ENCODE data around the gene TMEM129. TPM values are rescaled to one million over a fixed set of nuclear protein-coding genes. Genes with fewer than 3 reads are reported as not detected.
"Not testable (repeated sequence)": the region's sequence is repeated elsewhere in the genome, so short reads cannot be mapped to it uniquely, and the experiment has no call there.

The TMEM129 gene
- total RNA-seq, 1 donor from 2014 or later = 14.1 TPM

DNA sequence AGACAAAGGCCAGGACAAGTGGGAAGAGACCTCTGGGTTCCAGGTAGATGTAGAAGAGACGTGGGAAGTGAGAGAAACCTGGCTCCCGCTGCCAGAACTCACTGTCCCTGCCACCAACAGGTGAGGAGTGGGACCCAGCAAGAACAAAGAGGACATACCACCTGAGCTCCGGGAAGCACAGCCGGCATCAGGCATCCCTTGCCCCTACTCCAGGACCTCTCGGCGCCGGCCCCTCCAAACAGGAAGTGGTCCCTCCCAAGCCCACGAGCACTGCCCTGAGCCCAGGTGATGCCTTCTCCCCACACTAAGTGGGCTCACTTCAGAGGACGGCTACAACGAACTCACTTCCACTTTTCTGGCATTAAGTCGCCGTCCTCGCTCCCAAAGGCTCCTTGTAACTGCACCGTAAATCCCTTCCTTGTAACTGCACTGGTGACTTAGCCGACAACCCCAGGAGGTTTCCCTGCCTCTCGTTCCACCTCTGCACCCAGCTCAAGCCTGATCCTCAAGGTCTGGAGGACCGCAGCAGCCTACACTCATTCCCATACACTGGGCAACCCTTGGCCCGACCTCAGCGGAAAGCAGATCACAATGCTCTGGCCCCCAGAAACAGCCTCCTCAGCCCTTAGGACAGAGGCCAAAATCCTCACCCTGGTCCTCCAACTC is 45.9 kb downstream of the TMEM129 start:
- no peaks in the 10 kb centered on the region for H3K9me3 ChIP-seq (ENCODE audit: low read depth)
- H3K79me2 ChIP-seq (ENCODE audit: low read depth) = no peaks in the 10 kb centered on the region
- no peak overlapping the region for H3K4me3 ChIP-seq
- TF ChIP-seq, protein P1, sequence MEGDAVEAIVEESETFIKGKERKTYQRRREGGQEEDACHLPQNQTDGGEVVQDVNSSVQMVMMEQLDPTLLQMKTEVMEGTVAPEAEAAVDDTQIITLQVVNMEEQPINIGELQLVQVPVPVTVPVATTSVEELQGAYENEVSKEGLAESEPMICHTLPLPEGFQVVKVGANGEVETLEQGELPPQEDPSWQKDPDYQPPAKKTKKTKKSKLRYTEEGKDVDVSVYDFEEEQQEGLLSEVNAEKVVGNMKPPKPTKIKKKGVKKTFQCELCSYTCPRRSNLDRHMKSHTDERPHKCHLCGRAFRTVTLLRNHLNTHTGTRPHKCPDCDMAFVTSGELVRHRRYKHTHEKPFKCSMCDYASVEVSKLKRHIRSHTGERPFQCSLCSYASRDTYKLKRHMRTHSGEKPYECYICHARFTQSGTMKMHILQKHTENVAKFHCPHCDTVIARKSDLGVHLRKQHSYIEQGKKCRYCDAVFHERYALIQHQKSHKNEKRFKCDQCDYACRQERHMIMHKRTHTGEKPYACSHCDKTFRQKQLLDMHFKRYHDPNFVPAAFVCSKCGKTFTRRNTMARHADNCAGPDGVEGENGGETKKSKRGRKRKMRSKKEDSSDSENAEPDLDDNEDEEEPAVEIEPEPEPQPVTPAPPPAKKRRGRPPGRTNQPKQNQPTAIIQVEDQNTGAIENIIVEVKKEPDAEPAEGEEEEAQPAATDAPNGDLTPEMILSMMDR (IDR thresholded peaks at IDR 0.05) = no peak
- TF ChIP-seq EZH2phosphoT487 (IDR thresholded peaks at IDR 0.05) = no peak
- no peak for TF ChIP-seq EZH2 (IDR thresholded peaks at IDR 0.05)
- no peaks in the 10 kb centered on the region for H3K4me1 ChIP-seq
- H3K36me3 ChIP-seq = no peaks in the 10 kb centered on the region
- no peak overlapping the region for H3K27ac ChIP-seq
- H3K4me1 Mint-ChIP-seq = peaks cover 6% of the 10 kb centered on the region
- H3K9ac ChIP-seq = no peak overlapping the region
- H3K4me2 ChIP-seq = no peak overlapping the region
- H3F3A ChIP-seq (ENCODE audit: low read depth) = no peaks in the 10 kb centered on the region
- H3K27me3 ChIP-seq = no peaks in the 10 kb centered on the region
- H3K27ac Mint-ChIP-seq = no peak overlapping the region
- H3K9me3 Mint-ChIP-seq = no peaks in the 10 kb centered on the region
- H3K27me3 Mint-ChIP-seq (ENCODE audit: insufficient read depth, low read depth) = peaks cover 5% of the 10 kb centered on the region
- H3K36me3 Mint-ChIP-seq = no peaks in the 10 kb centered on the region
- H4K20me1 ChIP-seq (ENCODE audit: low read depth) = no peaks in the 10 kb centered on the region
- H3K4me3 Mint-ChIP-seq = no peak overlapping the region
- DNase-seq (ENCODE audit: low spot score) = no peak
- no peak overlapping the region for H2AFZ ChIP-seq (replicated peaks)

DNA sequence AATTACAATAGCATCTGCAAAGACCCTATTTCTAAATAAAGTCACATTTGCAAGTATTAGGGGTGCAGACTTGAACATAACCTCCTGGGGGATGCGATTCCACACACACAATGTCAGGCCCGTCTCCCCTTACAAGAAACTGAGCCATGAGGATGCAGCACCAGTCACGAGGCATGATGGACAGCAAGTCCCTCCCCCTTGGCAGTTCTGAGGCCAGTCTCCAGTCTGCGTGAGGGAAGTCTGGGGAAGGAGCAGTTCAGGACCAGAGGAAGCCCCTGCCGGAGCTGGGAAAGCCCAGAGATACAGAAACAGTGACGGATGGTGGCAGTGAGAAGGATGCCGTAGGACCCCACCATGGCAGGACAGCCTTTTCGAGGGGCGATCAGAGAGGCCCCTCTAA is 46.4 kb downstream of the TMEM129 start:
- no peak overlapping the region for H3K27ac Mint-ChIP-seq
- Histone ChIP-seq H4K20me1 (ENCODE audit: low read depth) (no peaks in the 10 kb centered on the region), H3K9ac (no peak overlapping the region), H2AFZ (replicated peaks) (no peak overlapping the region), H3K27ac (no peak overlapping the region), H3K27me3 (no peaks in the 10 kb centered on the region), H3K36me3 (no peaks in the 10 kb centered on the region), H3K9me3 (ENCODE audit: low read depth) (no peaks in the 10 kb centered on the region), H3K4me3 (no peak overlapping the region), H3F3A (ENCODE audit: low read depth) (no peaks in the 10 kb centered on the region), H3K4me1 (no peaks in the 10 kb centered on the region), H3K79me2 (ENCODE audit: low read depth) (no peaks in the 10 kb centered on the region), H3K4me2 (no peak overlapping the region)
- H3K36me3 Mint-ChIP-seq = no peaks in the 10 kb centered on the region
- H3K4me1 Mint-ChIP-seq = peaks cover 6% of the 10 kb centered on the region
- H3K9me3 Mint-ChIP-seq = no peaks in the 10 kb centered on the region
- peaks cover 8% of the 10 kb centered on the region for H3K27me3 Mint-ChIP-seq (ENCODE audit: insufficient read depth, low read depth)
- no peak overlapping the region for H3K4me3 Mint-ChIP-seq
- no peak for DNase-seq (ENCODE audit: low spot score)
- TF ChIP-seq, protein P1 (IDR thresholded peaks at IDR 0.05) = no peak
- TF ChIP-seq EZH2 (IDR thresholded peaks at IDR 0.05) = no peak

DNA sequence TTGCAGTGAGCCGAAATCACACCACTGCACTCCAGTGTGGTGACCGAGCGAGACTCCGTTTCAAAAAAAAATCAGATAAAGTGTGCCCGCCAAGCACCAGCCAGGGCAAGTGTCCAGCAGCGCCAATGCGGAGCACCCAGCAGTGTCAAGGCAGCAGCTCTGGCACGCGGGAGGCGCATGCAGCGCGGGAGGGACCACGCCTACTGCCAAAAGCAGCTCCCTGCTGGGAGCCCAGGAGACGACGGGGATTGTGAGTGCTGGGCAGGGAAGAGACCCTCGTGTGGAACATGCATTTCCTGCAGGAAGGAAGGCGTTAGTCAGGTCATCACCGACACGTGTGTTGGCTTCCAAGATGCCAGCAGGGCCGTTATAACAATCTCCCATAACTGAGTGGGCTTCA is 47.5 kb downstream of the TMEM129 start:
- H3K36me3 Mint-ChIP-seq = no peaks in the 10 kb centered on the region
- Histone ChIP-seq H3K27ac (no peak overlapping the region), H3K4me2 (no peak overlapping the region), H4K20me1 (ENCODE audit: low read depth) (no peaks in the 10 kb centered on the region), H3K36me3 (no peaks in the 10 kb centered on the region), H3K4me1 (peaks cover under 1% of the 10 kb centered on the region), H3K4me3 (no peak overlapping the region), H3F3A (ENCODE audit: low read depth) (no peaks in the 10 kb centered on the region), H3K9ac (no peak overlapping the region), H2AFZ (replicated peaks) (no peak overlapping the region), H3K27me3 (no peaks in the 10 kb centered on the region), H3K9me3 (ENCODE audit: low read depth) (no peaks in the 10 kb centered on the region), H3K79me2 (ENCODE audit: low read depth) (no peaks in the 10 kb centered on the region)
- no peaks in the 10 kb centered on the region for H3K9me3 Mint-ChIP-seq
- TF ChIP-seq, protein P1 (IDR thresholded peaks at IDR 0.05) = no peak
- TF ChIP-seq EZH2 (IDR thresholded peaks at IDR 0.05) (no peak), EZH2phosphoT487 (IDR thresholded peaks at IDR 0.05) (no peak)
- H3K4me3 Mint-ChIP-seq = no peak overlapping the region
- peaks cover 10% of the 10 kb centered on the region for H3K27me3 Mint-ChIP-seq (ENCODE audit: insufficient read depth, low read depth)
- DNase-seq (ENCODE audit: low spot score) = no peak
- no peak overlapping the region for H3K27ac Mint-ChIP-seq
- H3K4me1 Mint-ChIP-seq = peaks cover 9% of the 10 kb centered on the region

DNA sequence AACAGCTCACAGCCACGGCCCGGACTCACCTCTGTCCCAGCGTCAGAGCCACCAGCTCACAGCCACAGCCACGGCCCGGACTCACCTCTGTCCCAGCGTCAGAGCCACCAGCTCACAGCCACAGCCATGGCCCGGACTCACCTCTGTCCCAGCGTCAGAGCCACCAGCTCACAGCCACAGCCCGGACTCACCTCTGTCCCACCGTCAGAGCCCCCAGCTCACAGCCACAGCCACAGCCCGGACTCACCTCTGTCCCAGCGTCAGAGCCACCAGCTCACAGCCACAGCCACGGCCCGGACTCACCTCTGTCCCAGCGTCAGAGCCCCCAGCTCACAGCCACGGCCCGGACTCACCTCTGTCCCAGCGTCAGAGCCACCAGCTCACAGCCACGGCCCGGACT is 50.1 kb downstream of the TMEM129 start:
- H3K4me1 ChIP-seq = not testable (repeated sequence)

More for the DNA sequence above, 50.1 kb downstream of the TMEM129 start:
- H3K36me3 ChIP-seq; DNase-seq (ENCODE audit: low spot score); H3K79me2 ChIP-seq (ENCODE audit: low read depth); H4K20me1 ChIP-seq (ENCODE audit: low read depth); H3K27ac Mint-ChIP-seq; H3K9me3 ChIP-seq (ENCODE audit: low read depth); H3K27me3 Mint-ChIP-seq (ENCODE audit: insufficient read depth, low read depth); H3K9me3 Mint-ChIP-seq; H3K27me3 ChIP-seq; H3K4me3 ChIP-seq; H2AFZ ChIP-seq (replicated peaks); H3K27ac ChIP-seq; H3K4me2 ChIP-seq; H3K36me3 Mint-ChIP-seq; H3F3A ChIP-seq (ENCODE audit: low read depth); H3K4me3 Mint-ChIP-seq; H3K9ac ChIP-seq: not testable (repeated sequence)
- peaks cover 13% of the 10 kb centered on the region for H3K4me1 Mint-ChIP-seq

Data from neural progenitor cell (in vitro differentiated cells).